Measurements from ENCODE around the gene INPP5A.

DNA sequence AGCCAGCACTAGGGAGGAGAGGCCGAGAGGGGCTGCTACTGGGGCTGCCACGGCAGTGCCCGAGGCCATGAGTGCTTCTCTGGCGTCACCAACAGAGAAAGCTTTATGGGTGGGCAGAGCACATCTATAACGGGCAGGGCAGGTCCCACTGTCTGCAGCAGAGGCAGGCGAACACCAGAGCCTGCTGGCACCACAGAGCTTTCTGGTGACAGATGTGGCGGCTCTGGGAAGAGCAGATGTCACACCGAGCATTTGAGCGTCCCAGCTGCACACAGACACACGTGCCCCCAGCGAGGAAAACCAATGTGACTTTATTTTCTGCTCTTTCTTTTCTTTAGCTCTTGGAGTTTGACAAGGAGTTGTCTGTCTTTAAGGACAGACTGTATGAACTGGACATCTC lies 227.8 kb downstream of the INPP5A start:
- TF ChIP-seq EZH2 (IDR thresholded peaks at IDR 0.05; ENCODE audit: low read length, unreplicated experiment): no peak
- TF ChIP-seq, protein P1, sequence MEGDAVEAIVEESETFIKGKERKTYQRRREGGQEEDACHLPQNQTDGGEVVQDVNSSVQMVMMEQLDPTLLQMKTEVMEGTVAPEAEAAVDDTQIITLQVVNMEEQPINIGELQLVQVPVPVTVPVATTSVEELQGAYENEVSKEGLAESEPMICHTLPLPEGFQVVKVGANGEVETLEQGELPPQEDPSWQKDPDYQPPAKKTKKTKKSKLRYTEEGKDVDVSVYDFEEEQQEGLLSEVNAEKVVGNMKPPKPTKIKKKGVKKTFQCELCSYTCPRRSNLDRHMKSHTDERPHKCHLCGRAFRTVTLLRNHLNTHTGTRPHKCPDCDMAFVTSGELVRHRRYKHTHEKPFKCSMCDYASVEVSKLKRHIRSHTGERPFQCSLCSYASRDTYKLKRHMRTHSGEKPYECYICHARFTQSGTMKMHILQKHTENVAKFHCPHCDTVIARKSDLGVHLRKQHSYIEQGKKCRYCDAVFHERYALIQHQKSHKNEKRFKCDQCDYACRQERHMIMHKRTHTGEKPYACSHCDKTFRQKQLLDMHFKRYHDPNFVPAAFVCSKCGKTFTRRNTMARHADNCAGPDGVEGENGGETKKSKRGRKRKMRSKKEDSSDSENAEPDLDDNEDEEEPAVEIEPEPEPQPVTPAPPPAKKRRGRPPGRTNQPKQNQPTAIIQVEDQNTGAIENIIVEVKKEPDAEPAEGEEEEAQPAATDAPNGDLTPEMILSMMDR (conservative IDR thresholded peaks at IDR 0.05; ENCODE audit: low read depth, low read length): no peak
- no peak for TF ChIP-seq EZH2phosphoT487 (IDR thresholded peaks at IDR 0.05; ENCODE audit: borderline replicate concordance, low read length)

Measured in PC-3 (cell line).